Type B pancreatic cell (in vitro differentiated cells): ENCODE measurements around the gene ABHD12B. TPM values are rescaled to one million over a fixed set of nuclear protein-coding genes. Genes with fewer than 3 reads are reported as not detected.

Experiments used
- DNase-seq: peaks from one replicate; pipeline ENCODE4 v3.0.0; 2021; ENCODE audit warnings: mixed read lengths; ENCODE audit not compliant: unreplicated experiment; ENCODE audit errors: extremely low spot score
- H3K27ac Mint-ChIP-seq: 2 replicates; pipeline ENCODE4 v1.8.0; 2021; ENCODE audit warnings: mild to moderate bottlenecking, mixed read lengths
- H3K27me3 Mint-ChIP-seq: 2 replicates; pipeline ENCODE4 v1.8.0; 2021; ENCODE audit warnings: mixed read lengths
- H3K36me3 Mint-ChIP-seq: 2 replicates; pipeline ENCODE4 v1.8.0; 2021; ENCODE audit warnings: mixed read lengths
- H3K4me1 Mint-ChIP-seq: one replicate; pipeline ENCODE4 v1.8.0; 2021; ENCODE audit warnings: mixed read lengths; ENCODE audit not compliant: unreplicated experiment
- H3K4me3 Mint-ChIP-seq: 2 replicates; pipeline ENCODE4 v1.8.0; 2021; ENCODE audit warnings: mild to moderate bottlenecking, mixed read lengths
- H3K9me3 Mint-ChIP-seq: 2 replicates; pipeline ENCODE4 v1.8.0; 2021; ENCODE audit warnings: mixed read lengths
- CTCF ChIP-seq: fragments of 200-600 bp; sonication (generic); conservative IDR thresholded peaks from 2 replicates; pipeline ENCODE4 v1.5.0; 2021; ENCODE audit warnings: antibody characterized with exemption, mild to moderate bottlenecking
- total RNA-seq: library from RNA; stranded (reverse); gene quantifications from 2 replicates; pipeline ENCODE4 v1.2.1, GENCODE V29; 2021; ENCODE audit warnings: low replicate concordance

ABHD12B gene
- total RNA-seq, 1 donor from 2014 or later: 0.17 TPM

- no peak overlapping the region for H3K4me3 Mint-ChIP-seq
- H3K27me3 Mint-ChIP-seq: peaks cover 3% of the 10 kb centered on the region
- H3K27ac Mint-ChIP-seq: peak overlapping the region; percentile 51
- no peaks in the 10 kb centered on the region for H3K36me3 Mint-ChIP-seq
- H3K4me1 Mint-ChIP-seq: peaks cover 13% of the 10 kb centered on the region
- H3K9me3 Mint-ChIP-seq: no peaks in the 10 kb centered on the region
- DNase-seq: no peak
- no peak for TF ChIP-seq CTCF
Observed at GRCh38 chr14:50855558-50855957, 16.3 kb upstream of the ABHD12B start.

GRCh38 chr14:50856660-50857059, 15.2 kb upstream of the ABHD12B start:
- no peak for TF ChIP-seq CTCF
- Mint-ChIP-seq H3K36me3 (no peaks in the 10 kb centered on the region), H3K4me1 (peaks cover 19% of the 10 kb centered on the region), H3K9me3 (no peaks in the 10 kb centered on the region), H3K4me3 (no peak overlapping the region), H3K27me3 (peaks cover 3% of the 10 kb centered on the region), H3K27ac (no peak overlapping the region)
- no peak for DNase-seq

- Mint-ChIP-seq H3K4me3 (peak overlapping the region; percentile 59), H3K27me3 (no peaks in the 10 kb centered on the region)
Observed at GRCh38 chr14:50859296-50859624, 12.6 kb upstream of the ABHD12B start.

GRCh38 chr14:50860478-50861086, 11.3 kb upstream of the ABHD12B start:
- DNase-seq: peak; percentile 85
- Mint-ChIP-seq H3K27me3 (no peaks in the 10 kb centered on the region), H3K9me3 (no peaks in the 10 kb centered on the region), H3K4me3 (peak overlapping the region; percentile 81), H3K4me1 (peaks cover 29% of the 10 kb centered on the region), H3K36me3 (no peaks in the 10 kb centered on the region), H3K27ac (peak overlapping the region; percentile 73)
- TF ChIP-seq CTCF: peak; percentile 89

More at GRCh38 chr14:50859296-50859624, 12.6 kb upstream of the ABHD12B start:
- Mint-ChIP-seq H3K9me3 (no peaks in the 10 kb centered on the region), H3K27ac (no peak overlapping the region), H3K36me3 (no peaks in the 10 kb centered on the region), H3K4me1 (peaks cover 24% of the 10 kb centered on the region)
- no peak for DNase-seq
- TF ChIP-seq CTCF: no peak

- Mint-ChIP-seq H3K27me3 (no peaks in the 10 kb centered on the region), H3K9me3 (no peaks in the 10 kb centered on the region), H3K36me3 (no peaks in the 10 kb centered on the region), H3K4me1 (peaks cover 30% of the 10 kb centered on the region), H3K27ac (no peak overlapping the region), H3K4me3 (no peak overlapping the region)
- no peak for DNase-seq
- no peak for TF ChIP-seq CTCF
Observed at GRCh38 chr14:50862036-50862570, 9.8 kb upstream of the ABHD12B start.
